ENCODE results near the gene PSME2.
A peak's percentile ranks its signal among the peaks of the same experiment; 100 is the strongest.

The PSME2 gene

GRCh38 chr14:24179294-24179960, 33.0 kb upstream of the PSME2 start:
- no peak for DNase-seq

- DNase-seq = no peak
Measured at GRCh38 chr14:24178399-24179178, 32.2 kb upstream of the PSME2 start.

GRCh38 chr14:24177891-24178290, 31.5 kb upstream of the PSME2 start:
- DNase-seq = no peak

GRCh38 chr14:24177041-24177825, 30.8 kb upstream of the PSME2 start:
- DNase-seq = no peak

- no peak for DNase-seq
Measured at GRCh38 chr14:24176599-24176998, 30.2 kb upstream of the PSME2 start.

GRCh38 chr14:24172871-24173281, 26.5 kb upstream of the PSME2 start:
- no peak for DNase-seq

- no peak for DNase-seq
Measured at GRCh38 chr14:24172261-24172860, 26.0 kb upstream of the PSME2 start.

GRCh38 chr14:24171422-24172260, 25.2 kb upstream of the PSME2 start, which contains the start of gene REC8:
REC8 (plus strand) TSS chr14:24172080; CDS start chr14:24172553, 473 bp downstream.
- peak; percentile 84 for DNase-seq

GRCh38 chr14:24167469-24168114, 21.2 kb upstream of the PSME2 start:
- no peak for DNase-seq

GRCh38 chr14:24165785-24166184, 19.4 kb upstream of the PSME2 start:
- no peak for DNase-seq

GRCh38 chr14:24164518-24164991, 18.1 kb upstream of the PSME2 start:
- DNase-seq = no peak

GRCh38 chr14:24162093-24162492, 15.7 kb upstream of the PSME2 start:
- DNase-seq = no peak

- peak; percentile 94 for DNase-seq
Measured at GRCh38 chr14:24160850-24161804, 14.7 kb upstream of the PSME2 start, which contains the start of gene IRF9. IRF9 (plus strand) TSS chr14:24161265; CDS start chr14:24162145, 880 bp downstream.

- DNase-seq = no peak
Measured at GRCh38 chr14:24160499-24160849, 14.1 kb upstream of the PSME2 start.

- DNase-seq = no peak
Measured at GRCh38 chr14:24159777-24160498, 13.5 kb upstream of the PSME2 start.

- no peak for DNase-seq
Measured at GRCh38 chr14:24157331-24157730, 10.9 kb upstream of the PSME2 start.

GRCh38 chr14:24156840-24157239, 10.4 kb upstream of the PSME2 start:
- no peak for DNase-seq

- DNase-seq = no peak
Measured at GRCh38 chr14:24155100-24155499, 8.7 kb upstream of the PSME2 start.

GRCh38 chr14:24151404-24152080, 5.1 kb upstream of the PSME2 start:
- DNase-seq = no peak
